ENCODE results near the gene KCNQ1. TPM values are rescaled to one million over a fixed set of nuclear protein-coding genes. Genes with fewer than 3 reads are reported as not detected.

Gene KCNQ1
- total and polyA plus RNA-seq, 2 of the 13 experiments (the other 11 are each of a cell fraction or from before 2014, with no cell fraction given): 0.02 to 0.08 TPM

DNA sequence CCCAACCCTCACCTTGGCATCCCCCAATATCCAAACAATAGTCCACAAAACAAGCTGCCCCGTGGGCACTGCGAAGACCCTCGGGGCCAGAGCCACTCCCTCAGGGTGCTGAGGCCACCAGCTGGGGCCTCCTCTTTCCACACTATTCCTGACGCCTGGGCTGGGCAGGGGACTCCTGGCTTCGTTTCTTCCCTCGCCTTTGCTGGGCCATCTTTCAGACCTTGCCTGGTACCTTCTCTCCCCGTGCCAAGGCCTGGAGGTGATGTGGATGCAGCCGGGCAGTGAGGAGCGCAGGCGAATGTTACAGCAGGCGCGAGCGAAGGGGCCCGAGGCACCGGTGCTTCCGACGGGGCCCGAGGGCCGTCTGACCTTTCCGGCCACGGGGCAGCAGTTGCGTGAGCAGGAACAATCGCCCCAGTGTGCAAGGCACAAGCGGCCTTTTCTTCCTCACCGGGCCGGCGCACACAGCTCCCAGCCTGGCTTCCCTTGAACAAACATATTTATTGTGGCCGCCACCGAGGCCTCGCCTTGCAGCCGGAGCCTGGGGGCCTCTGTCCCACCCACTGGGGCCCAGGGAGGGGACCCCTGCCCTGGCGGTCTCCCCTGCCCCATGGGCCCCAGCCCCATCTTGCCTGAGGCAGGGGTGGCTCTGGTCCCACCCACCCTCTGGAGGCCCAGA lies 287.6 kb downstream of the KCNQ1 start (continued):
- no peak for TF ChIP-seq ZNF33A (CRISPR knock-in tag; IDR thresholded peaks at IDR 0.05; ENCODE audit: borderline replicate concordance)
- no peak for TF ChIP-seq ZNF326 (CRISPR knock-in tag; IDR thresholded peaks at IDR 0.05; ENCODE audit: borderline replicate concordance)
- TF ChIP-seq HNF4G (IDR thresholded peaks at IDR 0.05; ENCODE audit: borderline replicate concordance, low read depth, low read length): peak; percentile 62; the same call in 1 of the 2 replicates
- peak; percentile 84; the same call in 1 of the 2 replicates for TF ChIP-seq HNF4G (CRISPR knock-in tag; IDR thresholded peaks at IDR 0.05; ENCODE audit: borderline replicate concordance, low read depth)
- peak; percentile 74 for TF ChIP-seq NCOR1 (IDR thresholded peaks at IDR 0.05; ENCODE audit: borderline replicate concordance, low read length)
- TF ChIP-seq, protein P1, sequence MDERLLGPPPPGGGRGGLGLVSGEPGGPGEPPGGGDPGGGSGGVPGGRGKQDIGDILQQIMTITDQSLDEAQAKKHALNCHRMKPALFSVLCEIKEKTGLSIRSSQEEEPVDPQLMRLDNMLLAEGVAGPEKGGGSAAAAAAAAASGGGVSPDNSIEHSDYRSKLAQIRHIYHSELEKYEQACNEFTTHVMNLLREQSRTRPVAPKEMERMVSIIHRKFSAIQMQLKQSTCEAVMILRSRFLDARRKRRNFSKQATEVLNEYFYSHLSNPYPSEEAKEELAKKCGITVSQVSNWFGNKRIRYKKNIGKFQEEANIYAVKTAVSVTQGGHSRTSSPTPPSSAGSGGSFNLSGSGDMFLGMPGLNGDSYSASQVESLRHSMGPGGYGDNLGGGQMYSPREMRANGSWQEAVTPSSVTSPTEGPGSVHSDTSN (CRISPR knock-in tag; IDR thresholded peaks at IDR 0.05): no peak
- TF ChIP-seq ZNF607 (CRISPR knock-in tag; IDR thresholded peaks at IDR 0.05; ENCODE audit: borderline replicate concordance): no peak
- TF ChIP-seq NFKBIZ (CRISPR knock-in tag; IDR thresholded peaks at IDR 0.05): peak; percentile 89
- TF ChIP-seq NAIF1 (CRISPR knock-in tag; IDR thresholded peaks at IDR 0.05; ENCODE audit: borderline replicate concordance): no peak
- peak; percentile 87 for TF ChIP-seq KDM3A (CRISPR knock-in tag; IDR thresholded peaks at IDR 0.05; ENCODE audit: low read depth)
- TF ChIP-seq TBX2 (CRISPR knock-in tag; IDR thresholded peaks at IDR 0.05; ENCODE audit: borderline replicate concordance): peak; percentile 97
- TF ChIP-seq ZNF629 (CRISPR knock-in tag; conservative IDR thresholded peaks at IDR 0.05): no peak
- no peak for TF ChIP-seq CBX2 (IDR thresholded peaks at IDR 0.05; ENCODE audit: low read depth, low read length)
- no peak for TF ChIP-seq CBX2 (CRISPR knock-in tag; IDR thresholded peaks at IDR 0.05; ENCODE audit: low read depth)
- TF ChIP-seq GLI4 (CRISPR knock-in tag; IDR thresholded peaks at IDR 0.05; ENCODE audit: borderline replicate concordance): no peak; the same call in 1 of the 2 replicates
- no peak for TF ChIP-seq SYNCRIP (IDR thresholded peaks at IDR 0.05; ENCODE audit: insufficient read depth, low read depth, low read length)
- TF ChIP-seq, protein P2, sequence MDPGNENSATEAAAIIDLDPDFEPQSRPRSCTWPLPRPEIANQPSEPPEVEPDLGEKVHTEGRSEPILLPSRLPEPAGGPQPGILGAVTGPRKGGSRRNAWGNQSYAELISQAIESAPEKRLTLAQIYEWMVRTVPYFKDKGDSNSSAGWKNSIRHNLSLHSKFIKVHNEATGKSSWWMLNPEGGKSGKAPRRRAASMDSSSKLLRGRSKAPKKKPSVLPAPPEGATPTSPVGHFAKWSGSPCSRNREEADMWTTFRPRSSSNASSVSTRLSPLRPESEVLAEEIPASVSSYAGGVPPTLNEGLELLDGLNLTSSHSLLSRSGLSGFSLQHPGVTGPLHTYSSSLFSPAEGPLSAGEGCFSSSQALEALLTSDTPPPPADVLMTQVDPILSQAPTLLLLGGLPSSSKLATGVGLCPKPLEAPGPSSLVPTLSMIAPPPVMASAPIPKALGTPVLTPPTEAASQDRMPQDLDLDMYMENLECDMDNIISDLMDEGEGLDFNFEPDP (CRISPR knock-in tag; conservative IDR thresholded peaks at IDR 0.05): no peak
- TF ChIP-seq, protein P3, sequence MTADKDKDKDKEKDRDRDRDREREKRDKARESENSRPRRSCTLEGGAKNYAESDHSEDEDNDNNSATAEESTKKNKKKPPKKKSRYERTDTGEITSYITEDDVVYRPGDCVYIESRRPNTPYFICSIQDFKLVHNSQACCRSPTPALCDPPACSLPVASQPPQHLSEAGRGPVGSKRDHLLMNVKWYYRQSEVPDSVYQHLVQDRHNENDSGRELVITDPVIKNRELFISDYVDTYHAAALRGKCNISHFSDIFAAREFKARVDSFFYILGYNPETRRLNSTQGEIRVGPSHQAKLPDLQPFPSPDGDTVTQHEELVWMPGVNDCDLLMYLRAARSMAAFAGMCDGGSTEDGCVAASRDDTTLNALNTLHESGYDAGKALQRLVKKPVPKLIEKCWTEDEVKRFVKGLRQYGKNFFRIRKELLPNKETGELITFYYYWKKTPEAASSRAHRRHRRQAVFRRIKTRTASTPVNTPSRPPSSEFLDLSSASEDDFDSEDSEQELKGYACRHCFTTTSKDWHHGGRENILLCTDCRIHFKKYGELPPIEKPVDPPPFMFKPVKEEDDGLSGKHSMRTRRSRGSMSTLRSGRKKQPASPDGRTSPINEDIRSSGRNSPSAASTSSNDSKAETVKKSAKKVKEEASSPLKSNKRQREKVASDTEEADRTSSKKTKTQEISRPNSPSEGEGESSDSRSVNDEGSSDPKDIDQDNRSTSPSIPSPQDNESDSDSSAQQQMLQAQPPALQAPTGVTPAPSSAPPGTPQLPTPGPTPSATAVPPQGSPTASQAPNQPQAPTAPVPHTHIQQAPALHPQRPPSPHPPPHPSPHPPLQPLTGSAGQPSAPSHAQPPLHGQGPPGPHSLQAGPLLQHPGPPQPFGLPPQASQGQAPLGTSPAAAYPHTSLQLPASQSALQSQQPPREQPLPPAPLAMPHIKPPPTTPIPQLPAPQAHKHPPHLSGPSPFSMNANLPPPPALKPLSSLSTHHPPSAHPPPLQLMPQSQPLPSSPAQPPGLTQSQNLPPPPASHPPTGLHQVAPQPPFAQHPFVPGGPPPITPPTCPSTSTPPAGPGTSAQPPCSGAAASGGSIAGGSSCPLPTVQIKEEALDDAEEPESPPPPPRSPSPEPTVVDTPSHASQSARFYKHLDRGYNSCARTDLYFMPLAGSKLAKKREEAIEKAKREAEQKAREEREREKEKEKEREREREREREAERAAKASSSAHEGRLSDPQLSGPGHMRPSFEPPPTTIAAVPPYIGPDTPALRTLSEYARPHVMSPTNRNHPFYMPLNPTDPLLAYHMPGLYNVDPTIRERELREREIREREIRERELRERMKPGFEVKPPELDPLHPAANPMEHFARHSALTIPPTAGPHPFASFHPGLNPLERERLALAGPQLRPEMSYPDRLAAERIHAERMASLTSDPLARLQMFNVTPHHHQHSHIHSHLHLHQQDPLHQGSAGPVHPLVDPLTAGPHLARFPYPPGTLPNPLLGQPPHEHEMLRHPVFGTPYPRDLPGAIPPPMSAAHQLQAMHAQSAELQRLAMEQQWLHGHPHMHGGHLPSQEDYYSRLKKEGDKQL (CRISPR knock-in tag; IDR thresholded peaks at IDR 0.05; ENCODE audit: low read depth): peak; percentile 85; the same call in 1 of the 2 replicates
- no peak for TF ChIP-seq SIN3B (IDR thresholded peaks at IDR 0.05; ENCODE audit: low read length)
- no peak for TF ChIP-seq TOE1 (CRISPR knock-in tag; IDR thresholded peaks at IDR 0.05)
- peak; percentile 93 for TF ChIP-seq CBFB (CRISPR knock-in tag; IDR thresholded peaks at IDR 0.05)
- TF ChIP-seq FOXC1 (CRISPR knock-in tag; IDR thresholded peaks at IDR 0.05; ENCODE audit: borderline replicate concordance): peak; percentile 69
- TF ChIP-seq ZNF777 (CRISPR knock-in tag; IDR thresholded peaks at IDR 0.05): peak; percentile 99

Data from HepG2 (cell line).